Mucosa of gallbladder (tissue), 1 donor: ENCODE data around the gene VENTX. TPM values are rescaled to one million over a fixed set of nuclear protein-coding genes. Genes with fewer than 3 reads are reported as not detected.

Experiments used
- DNase-seq: peaks from one replicate; pipeline ENCODE4 v3.0.0-alpha.2; 2020; ENCODE audit warnings: low spot score
- total RNA-seq: library from RNA; stranded (reverse); gene quantifications from one replicate; pipeline ENCODE4 v1.2.1, GENCODE V29; 2021
- donor health status: DM: no; HTN: no; CAD: no.

VENTX gene
- total RNA-seq, 1 donor from 2014 or later: 2.7 TPM

DNA sequence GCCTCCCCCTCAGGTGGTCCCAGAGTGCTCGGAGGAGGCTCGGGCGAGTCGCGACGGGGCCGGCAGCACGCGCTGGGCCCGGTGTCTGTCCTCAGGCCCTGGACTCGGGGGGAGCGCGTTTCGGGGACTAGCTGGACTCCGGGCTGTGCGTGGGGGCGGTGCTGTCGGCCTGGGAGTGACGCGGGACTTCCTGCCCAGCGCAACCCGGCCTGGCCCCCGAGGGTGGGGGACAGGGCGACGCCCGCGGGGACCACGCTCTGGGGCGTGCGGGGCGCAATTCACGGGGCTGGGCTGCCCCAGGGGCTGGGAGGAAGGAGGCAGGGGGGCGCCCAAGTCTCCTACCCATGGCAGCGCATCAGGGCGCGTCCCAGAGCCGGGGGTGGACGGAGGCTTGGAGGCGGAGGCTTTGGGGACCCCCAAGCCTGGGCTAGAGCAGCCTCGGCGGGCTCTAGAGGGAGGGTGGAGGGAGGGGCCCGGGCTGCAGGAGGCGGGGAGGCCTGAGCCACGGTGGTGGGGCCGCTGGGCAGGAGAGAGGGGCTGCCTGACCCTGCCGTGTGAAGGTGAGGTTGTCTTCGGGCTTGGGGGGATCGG lies 2.3 kb upstream of the VENTX start:
- no peak for DNase-seq

DNA sequence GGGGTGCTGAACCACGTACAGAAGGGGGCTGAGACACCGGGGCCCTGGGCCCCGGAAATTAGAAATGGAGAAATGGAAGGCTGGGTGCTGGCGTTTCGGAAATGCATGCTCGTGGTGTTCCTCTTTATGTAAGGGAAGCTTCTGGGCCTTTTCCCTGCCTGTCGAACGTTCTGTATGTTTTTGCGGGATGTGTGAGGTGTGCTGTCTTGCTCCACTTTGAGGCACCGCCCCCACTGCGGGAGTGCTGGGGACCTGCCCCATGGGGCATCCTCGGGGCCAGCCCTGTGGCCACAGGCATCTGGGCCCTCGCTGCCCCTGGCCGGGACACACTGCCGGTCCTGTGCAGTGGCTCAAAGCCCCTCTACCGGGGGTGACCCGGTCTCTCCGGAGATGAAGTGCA lies 1.7 kb upstream of the VENTX start:
- DNase-seq: no peak

DNA sequence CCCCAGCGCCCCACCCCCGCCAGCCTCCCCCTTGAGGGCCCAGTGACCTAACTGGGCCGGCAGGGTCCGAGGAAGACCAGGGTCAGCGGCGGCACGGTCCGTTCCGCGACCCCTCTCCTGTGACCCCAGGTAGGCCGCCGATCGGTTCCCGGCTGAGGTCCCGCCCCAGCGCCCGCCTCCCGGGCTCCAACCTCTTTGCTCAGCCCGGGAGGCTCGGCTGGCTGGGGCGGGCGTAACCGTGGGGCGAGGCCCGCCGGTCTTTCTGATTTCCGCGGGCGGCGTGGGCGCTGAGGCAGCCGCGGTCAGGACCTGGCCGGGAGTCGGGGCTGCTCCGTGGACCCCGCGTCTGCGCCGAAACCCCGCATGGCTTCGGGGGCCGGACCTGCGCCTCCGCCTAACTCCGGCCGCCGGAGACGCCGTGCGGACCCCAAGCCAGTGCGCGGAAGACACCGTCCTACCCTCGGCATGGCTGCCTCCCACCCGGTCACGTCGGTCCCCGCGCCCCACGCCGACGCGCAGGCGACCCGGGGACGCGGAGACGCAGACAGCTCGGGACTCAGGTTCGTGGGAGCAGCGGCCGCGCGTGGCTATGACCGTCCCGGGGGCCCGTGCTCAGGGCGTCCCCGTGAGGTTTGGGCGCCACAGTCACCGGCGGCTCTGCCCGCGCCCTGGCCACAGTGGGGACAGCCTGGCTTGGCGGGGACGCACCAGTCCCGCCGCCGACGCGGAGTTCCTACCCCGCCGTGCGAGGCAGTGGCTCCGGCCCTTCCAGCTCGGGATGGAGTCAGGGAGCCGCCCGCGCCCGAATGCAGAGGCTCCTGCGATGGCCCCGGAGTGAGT lies 1.0 kb upstream of the VENTX start:
- no peak for DNase-seq

DNA sequence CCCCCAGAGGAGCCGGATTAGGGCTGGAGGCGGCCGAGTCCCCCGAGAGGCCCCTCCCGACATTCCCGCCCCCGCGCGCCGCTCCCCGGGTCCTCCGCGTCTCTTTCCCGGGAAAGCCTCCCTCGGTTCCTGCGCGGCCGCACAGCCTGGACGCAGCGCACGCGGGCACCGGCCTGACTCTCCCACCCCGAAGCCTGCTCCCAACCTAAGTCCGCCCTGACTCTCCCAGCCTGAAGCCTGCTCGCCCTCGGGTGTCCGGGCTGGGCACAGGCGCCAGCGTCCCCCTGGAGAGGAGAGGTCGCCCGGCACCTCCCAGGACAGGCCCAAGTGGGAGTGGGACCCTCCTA lies 441 bp upstream of the VENTX start:
- no peak for DNase-seq

DNA sequence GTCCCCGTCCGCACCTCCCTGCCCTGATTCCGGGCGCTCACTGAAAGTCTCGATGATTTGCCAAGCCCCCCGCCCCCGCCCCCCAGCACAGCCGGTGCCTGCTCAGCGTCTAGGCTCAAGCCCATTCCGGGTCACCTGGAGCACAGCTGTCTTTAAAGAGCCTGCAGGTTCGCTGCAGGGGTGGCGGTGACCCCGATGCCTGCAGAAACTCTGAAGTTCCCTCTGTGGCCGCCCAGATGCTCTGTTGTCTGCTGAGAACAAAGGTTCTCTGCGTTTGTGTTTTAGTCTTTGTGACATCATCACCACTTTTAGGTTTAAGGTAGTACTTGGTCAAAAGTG lies 780 bp downstream of the VENTX start:
- DNase-seq: no peak

DNA sequence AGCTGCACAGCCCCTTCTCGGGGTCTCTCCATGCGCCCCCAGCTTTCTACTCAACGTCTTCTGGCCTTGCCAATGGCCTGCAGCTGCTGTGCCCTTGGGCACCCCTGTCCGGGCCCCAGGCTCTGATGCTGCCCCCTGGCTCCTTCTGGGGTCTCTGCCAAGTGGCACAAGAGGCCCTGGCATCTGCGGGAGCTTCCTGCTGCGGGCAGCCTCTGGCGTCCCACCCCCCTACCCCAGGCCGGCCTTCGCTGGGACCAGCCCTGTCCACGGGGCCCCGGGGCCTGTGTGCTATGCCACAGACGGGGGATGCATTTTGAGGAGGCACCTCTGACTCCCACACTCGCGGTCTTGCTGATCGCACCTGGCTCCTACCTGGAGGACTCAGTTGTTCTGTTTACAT lies 2.3 kb downstream of the VENTX start:
- DNase-seq: no peak

DNA sequence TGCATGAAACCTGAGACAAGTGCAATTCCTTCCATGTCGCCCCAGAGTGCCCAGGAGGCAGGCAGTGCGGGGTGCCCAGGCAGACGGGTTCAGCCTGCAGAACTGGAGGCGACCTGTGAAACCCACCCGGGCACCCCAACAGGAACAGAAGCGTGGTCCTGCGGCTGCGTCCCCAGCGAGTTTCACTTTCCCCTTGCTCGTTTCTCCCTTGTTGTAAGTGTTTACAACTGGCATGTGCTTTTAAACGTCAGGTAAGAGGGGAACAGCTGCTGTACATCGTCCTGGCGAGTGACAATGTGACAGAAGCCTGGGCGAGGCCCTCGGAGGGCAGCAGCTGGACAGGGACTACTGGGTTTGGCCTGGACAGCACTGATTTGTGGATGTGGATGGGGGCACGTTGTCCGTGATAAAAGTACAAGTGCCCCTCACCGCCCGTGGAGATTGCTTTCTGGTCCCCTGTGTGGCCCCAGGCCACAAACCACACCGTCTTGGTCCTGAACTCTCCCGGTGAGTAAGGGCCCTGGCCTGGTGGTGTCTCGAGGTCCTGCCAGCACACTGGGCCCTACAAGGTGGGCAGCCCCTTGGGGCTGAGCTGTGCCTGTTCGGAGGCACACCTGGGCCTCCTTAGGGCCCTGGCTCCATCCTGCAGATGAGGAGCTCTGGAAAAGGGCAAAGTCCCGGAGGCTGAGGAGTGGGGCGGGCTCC lies 4.0 kb downstream of the VENTX start:
- no peak for DNase-seq

DNA sequence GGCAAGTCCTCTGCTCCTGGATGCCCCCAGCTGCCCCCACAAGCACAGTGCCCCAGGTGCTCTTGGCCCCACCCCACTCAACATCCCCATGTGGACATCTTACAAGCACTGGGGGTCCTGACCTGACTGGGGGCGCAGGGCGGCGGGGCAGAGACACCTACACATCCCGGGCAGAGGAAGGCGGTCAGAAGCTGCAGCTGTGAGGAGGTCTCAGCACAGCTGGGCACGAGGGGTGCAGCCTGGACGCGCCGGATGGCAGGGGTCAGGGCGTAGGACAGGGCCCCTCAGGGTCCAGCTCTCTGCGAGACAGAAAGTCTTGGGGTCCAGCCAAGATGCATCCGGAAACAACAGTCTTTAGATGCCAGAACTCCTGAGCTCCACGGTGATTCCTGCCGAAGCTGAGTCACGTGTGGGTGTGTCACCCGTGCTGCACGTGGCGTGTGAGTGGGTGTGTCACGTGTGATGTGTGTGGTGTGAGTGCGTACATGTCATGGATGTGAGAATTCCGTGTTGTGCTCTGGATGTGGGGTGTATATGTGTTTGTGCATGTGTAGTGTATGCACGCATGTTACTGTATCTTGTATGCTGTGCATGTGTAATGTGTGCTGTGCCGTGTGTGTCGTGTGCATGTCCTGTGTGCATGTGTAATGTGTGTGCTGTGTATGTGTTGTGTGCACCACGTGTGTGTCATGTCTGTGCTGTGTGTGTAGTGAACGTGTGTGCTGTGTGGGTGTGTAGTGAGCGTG lies 5.1 kb downstream of the VENTX start:
- DNase-seq: no peak

DNA sequence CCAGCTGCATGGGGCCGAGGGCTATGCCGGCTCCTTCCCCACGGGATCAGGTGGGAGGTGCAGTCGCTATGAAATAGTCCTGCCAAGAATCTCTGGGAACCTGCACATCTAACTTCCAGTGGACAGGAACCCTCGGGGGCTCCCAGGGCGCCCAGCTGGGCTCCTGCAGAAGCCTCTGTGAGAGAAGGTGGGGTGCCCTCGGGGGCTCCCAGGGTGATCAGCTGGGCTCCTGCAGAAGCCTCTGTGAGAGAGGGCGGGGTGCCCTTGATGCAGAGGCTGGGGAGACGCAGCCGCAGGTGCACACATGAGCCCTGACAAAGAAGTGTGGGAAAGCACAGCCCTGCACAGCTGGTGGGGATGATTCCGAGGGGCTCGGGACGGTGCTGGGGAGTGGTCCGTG lies 5.9 kb downstream of the VENTX start:
- DNase-seq: no peak

DNA sequence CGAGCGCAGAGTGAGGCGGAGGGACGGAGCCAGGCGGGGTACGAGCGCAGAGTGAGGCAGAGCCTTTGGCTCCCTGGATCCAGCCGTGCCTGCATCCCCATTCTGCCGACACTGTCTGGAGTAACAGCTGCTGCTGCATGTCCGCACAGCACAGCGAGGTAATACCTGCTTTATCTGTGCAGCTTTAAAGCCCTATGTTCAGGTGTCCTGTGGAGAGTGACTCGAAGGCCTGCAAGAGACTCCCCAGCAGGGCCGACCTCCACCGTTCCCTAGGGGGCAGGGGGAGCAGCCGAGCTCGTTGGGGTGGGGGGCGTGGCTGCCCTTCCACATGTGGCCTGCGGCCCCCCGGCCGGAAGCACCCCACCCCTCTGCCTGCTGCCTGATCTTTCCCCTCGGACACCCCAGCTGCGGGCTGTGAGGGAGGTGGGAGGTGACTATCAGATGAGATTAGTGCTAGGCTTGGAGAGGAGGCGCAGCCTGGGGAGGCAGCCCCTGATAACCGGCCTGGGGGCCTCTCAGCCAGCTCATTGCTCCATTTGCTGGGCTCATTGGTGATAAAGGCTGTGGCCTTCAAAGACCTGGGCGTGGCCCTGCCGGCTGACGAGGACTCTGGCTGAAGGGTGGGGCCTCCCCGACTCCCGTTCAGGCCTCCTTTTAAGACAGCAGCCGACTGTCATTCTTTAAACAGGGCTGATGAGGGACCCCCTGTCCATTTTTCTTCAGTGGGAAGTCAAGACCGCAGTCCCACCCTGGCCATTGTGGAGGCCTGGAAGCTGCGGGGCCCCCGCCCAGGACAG lies 8.0 kb downstream of the VENTX start:
- no peak for DNase-seq

DNA sequence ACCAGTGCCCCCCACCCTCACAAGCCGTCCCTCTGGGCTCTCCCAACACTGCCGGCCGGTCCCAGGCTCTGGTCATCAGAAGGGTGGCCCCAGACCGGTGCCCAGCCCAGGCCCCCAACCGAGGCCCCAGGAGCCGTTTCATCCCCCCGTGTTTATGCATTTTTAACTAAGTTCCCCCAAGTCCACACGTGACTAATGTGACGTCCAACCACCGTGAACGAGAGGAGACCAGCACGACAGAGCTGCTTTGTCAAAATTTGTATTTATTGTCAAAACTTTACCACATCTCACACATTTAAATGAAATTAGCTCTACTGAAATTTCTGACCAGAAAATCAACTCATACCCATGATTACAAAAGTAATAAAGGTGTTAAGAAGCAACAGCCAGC lies 8.6 kb downstream of the VENTX start:
- DNase-seq: no peak

DNA sequence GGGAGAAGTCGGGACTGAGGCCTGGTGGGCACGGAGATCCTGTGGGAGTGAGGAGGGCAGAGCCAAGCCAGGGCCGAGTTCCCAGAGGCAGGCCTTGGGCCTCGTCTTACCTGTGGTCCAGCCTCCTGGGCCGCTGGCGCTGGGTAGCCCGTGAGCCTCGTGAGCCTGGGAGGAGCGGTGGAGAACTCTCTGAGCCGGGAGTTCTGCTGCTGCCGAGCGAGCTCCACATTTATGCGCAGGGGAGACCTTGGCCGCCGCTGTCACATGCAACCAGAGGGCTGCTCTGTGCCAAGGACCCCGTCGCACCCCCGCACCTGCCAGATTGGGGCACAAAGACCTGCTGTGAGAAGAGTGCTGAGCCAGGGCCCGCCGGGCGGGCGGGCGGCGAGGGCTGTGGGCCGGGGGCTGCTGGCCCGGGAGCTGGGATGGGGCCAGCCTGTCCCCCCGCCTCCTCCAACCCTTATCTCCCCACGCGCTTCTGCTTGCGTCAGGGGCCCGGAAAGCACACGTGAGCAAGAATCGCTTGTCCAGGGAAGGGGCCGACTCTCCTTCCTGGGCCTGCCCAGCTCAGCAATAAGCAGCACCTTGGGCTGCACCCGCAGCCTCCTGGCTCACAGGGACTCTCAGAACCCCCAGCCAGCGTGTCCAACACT lies 10.2 kb downstream of the VENTX start:
- DNase-seq: no peak

DNA sequence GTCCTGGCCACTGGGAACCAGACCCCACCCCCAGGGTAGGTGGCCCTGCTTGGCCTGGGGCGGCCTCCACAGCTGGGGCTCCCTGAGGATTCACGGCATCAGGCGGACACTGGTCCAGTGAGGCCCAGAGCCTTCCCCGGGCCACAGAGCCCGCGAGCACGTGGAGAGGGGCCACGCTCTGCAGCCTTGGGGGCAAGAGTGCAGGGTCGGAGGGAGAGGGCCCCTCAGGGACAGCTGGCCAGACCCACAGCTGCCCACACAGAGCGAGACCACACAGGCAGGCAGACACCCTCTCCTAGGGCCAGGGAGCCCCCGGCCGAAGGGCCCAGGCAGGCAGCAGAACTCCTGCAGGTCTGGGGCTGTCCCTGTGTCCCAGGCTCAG lies 10.7 kb downstream of the VENTX start:
- no peak for DNase-seq

DNA sequence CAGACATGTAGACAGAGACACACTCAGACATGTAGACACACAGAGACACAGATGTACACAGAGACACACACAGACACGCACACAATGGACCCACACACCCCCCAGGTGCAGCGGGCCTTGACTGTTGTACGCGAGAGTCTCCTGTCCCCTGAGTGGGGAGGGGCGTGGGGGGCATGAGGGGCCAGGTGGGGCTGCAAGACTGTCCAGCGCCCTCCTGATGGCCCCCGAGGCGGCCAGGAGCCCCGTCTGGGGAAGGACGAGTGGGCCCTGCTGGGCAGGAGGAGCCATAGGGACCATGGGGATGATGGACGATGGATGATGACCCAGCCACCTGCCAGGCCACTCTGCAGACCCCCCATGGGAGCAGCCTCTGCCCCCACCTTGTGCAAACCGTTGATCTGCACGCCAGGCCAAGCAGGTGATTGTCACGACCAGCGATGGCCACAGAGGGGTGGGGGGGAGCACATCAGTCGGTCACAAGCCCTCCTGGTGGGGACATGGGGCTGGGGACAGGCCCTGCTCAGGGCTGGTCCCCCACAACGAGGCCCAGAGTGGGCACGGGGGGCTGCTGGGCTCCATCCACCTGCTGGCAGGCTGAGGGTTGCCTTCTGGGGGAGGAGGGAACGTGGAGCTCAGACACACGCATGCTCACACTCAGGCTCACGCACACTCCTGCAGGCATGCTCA lies 11.6 kb downstream of the VENTX start:
- DNase-seq: no peak

DNA sequence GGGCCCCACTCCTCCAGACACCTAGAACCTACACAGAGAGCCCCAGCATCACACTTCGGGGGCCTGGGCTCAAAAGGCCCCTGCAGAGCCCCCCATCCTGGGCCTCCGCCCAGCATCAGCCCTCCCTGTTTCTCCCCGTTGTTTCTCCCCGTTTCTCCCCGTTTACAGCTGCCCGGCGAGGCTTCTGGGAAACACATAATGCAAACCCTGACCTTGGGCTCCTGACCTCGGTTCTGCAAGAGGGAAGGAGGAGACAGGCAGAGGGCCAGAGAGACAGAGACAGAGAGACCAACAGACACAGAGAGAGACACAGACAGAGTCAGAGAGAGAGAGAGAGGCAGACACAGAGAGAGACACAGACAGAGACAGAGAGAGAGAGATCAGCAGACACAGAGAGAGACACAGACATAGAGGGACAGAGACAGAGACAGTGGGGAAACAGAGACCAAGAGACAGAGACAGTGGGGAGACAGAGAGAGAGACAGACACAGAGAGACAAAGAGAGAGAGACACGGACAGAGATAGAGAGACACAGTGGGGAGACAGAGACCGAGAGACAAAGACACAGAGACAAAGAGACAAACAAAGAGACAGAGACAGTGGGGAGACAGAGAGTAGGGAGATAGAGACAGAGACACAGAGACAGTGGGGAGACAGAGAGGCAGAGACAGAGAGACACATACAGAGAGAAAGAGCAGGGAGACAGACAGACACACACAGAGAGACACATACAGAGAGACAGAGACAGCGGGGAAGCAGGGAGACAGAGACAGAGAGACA lies 12.5 kb downstream of the VENTX start:
- DNase-seq: no peak

DNA sequence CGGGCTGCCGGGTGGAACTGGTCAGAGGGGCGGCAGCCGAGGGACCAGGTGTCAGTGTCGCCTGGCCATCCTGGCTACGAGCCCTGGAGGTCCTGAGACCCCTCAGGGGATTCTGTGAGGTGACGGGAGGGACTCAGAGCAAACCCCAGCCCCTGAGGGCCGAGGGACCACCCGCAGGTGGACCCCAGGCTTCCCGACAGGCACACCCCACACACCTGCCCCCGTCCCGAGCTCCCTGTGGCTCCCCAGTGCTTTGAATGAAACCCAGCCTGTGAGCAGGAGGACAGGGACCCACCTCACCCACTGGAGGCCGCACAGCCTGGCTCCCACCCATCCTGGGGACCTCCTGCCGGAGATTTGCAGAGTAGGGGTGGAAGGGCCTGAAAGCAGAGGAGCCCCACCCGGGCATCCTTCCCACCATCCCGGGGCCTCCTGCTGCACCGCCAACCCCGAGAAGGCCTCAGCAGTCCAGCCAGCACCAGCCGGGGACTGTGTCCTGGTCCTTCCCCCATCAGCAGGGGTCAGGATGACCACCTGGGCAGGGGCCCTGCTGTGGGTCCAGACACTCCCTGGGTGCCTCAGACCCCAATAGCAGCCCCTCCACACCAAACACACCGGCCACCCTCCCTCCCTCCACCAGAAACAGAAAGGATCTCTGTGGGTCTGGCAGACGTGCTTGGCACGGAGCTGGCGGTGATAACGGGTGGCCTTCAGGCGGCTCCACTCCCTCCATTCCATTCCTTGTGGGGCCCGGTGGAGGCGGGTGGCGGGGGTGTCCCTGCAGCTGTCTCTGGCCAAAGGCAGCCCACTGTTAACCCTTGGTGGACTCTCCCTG lies 13.9 kb downstream of the VENTX start:
- no peak for DNase-seq

DNA sequence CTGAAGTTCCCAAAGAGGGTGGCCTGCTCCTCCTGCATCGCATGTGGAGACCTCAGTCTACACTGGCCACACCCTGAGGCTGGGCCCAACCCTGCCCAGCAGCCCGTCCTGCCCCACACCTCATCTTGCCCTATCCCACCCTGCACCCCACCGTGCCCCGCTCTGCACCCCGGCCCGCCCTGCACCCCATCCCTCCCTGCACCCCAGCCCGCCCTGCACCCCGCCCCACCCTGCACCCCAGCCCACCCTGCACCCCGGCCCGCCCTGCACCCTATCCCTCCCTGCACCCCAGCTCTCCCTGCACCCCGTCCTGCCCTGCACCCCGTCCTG lies 14.5 kb downstream of the VENTX start:
- no peak for DNase-seq

DNA sequence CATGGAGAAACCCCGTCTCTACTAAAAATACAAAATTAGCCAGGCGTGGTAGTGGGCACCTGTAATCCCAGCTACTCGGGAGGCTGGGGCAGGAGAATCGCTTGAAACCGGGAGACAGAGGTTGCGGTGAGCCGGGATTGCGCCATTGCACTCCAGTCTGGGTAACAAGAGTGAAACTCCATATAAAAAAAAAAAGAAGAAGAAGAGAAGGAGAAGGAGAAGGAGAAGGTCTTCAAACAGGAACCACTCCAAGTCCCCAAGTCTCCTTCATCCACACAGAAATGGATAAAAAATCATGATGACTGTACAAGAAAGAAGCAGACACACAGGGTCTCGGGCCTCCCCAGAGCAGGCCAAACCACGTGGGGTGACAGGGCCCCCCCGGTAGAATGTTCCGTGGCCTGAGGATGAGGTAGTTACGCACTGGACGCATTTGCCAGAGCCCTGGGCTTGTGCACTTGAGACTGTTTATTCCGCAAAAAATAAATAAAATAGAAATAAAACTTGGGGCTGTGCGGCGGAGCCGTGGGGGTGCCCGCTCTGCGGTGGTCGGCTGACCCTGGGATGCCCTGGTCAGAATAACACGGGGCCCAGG lies 15.8 kb downstream of the VENTX start:
- no peak for DNase-seq
